ENCODE results near the gene MZT1. TPM values are rescaled to one million over a fixed set of nuclear protein-coding genes. Genes with fewer than 3 reads are reported as not detected.

Gene MZT1
- polyA plus RNA-seq: 38.5 and 48.0 TPM in 2 replicates
- polyA minus RNA-seq: 44.8 and 46.7 TPM in 2 replicates

- H3K27me3 ChIP-seq (ENCODE audit: insufficient read depth, low read depth, low read length): no peaks in the 10 kb centered on the region
- H2AFZ ChIP-seq (ENCODE audit: low read depth, low read length): peak within 1 kb of the TSS; percentile 74
- H3K4me3 ChIP-seq (ENCODE audit: low read length): peak within 1 kb of the TSS; percentile 73
- peak within 1 kb of the TSS; percentile 30 for H3K27ac ChIP-seq (ENCODE audit: low read length)
- no peaks in the 10 kb centered on the region for H4K20me1 ChIP-seq (ENCODE audit: insufficient read depth)
- no peaks in the 10 kb centered on the region for H3K9me3 ChIP-seq (ENCODE audit: low read length)
- H3K9ac ChIP-seq (ENCODE audit: low read length): peak within 1 kb of the TSS; percentile 64
- peak; percentile 50 for TF ChIP-seq POLR2AphosphoS5 (IDR thresholded peaks at IDR 0.05)
- peak; percentile 37 for TF ChIP-seq SMC3 (conservative IDR thresholded peaks at IDR 0.05; ENCODE audit: poor library complexity)
- TF ChIP-seq CTCF (IDR thresholded peaks at IDR 0.05; ENCODE audit: poor library complexity, severe bottlenecking): no peak
- TF ChIP-seq EP300 (conservative IDR thresholded peaks at IDR 0.05; ENCODE audit: poor library complexity, severe bottlenecking): peak; percentile 40
- no peak for TF ChIP-seq EZH2 (IDR thresholded peaks at IDR 0.05; ENCODE audit: borderline replicate concordance, insufficient read depth, low read length, poor library complexity, severe bottlenecking)
- peak; percentile 100 for TF ChIP-seq MXI1 (conservative IDR thresholded peaks at IDR 0.05; ENCODE audit: poor library complexity, severe bottlenecking)
- TF ChIP-seq REST (IDR thresholded peaks at IDR 0.05; ENCODE audit: borderline replicate concordance): no peak
- no peak for TF ChIP-seq TAF1 (IDR thresholded peaks at IDR 0.05; ENCODE audit: low read depth)
- peak; percentile 44 for TF ChIP-seq RAD21 (conservative IDR thresholded peaks at IDR 0.05)
- no peaks in the 10 kb centered on the region for H3F3A ChIP-seq (ENCODE audit: insufficient read depth, low read length, poor library complexity, severe bottlenecking)
- no peaks in the 10 kb centered on the region for H3K9me2 ChIP-seq (ENCODE audit: insufficient read depth, low read length)
- H3K4me2 ChIP-seq (ENCODE audit: low read length): peak within 1 kb of the TSS; percentile 91
- H3K36me3 ChIP-seq (ENCODE audit: insufficient read depth, low read length): no peaks in the 10 kb centered on the region
- peaks cover 38% of the 10 kb centered on the region for H3K79me2 ChIP-seq (replicated peaks; ENCODE audit: insufficient read depth, low read length)
These were observed at the start of gene MZT1, which contains the start of gene BORA for GRCh38 chr13:72727417-72728289. TSS of gene MZT1 (minus strand) at chr13:72727629. CDS start at chr13:72727602, 27 bp downstream. TSS of gene BORA (plus strand) at chr13:72727923. CDS start at chr13:72728941, 1,018 bp downstream.

- Histone ChIP-seq H3K36me3 (ENCODE audit: insufficient read depth, low read length) (peaks cover 17% of the 10 kb centered on the region), H3K9me3 (ENCODE audit: low read length) (no peaks in the 10 kb centered on the region), H3K4me2 (ENCODE audit: low read length) (no peak overlapping the region), H2AFZ (ENCODE audit: low read depth, low read length) (no peak overlapping the region), H4K20me1 (ENCODE audit: insufficient read depth) (no peaks in the 10 kb centered on the region), H3K27me3 (ENCODE audit: insufficient read depth, low read depth, low read length) (no peaks in the 10 kb centered on the region), H3K79me2 (replicated peaks; ENCODE audit: insufficient read depth, low read length) (peaks cover 4% of the 10 kb centered on the region), H3K9ac (ENCODE audit: low read length) (no peak overlapping the region), H3F3A (ENCODE audit: insufficient read depth, low read length, poor library complexity, severe bottlenecking) (no peaks in the 10 kb centered on the region), H3K4me3 (ENCODE audit: low read length) (no peak overlapping the region), H3K27ac (ENCODE audit: low read length) (no peak overlapping the region), H3K9me2 (ENCODE audit: insufficient read depth, low read length) (no peaks in the 10 kb centered on the region)
- TF ChIP-seq MXI1 (conservative IDR thresholded peaks at IDR 0.05; ENCODE audit: poor library complexity, severe bottlenecking) (no peak), CTCF (IDR thresholded peaks at IDR 0.05; ENCODE audit: poor library complexity, severe bottlenecking) (no peak), RAD21 (conservative IDR thresholded peaks at IDR 0.05) (no peak), SMC3 (conservative IDR thresholded peaks at IDR 0.05; ENCODE audit: poor library complexity) (no peak), TAF1 (IDR thresholded peaks at IDR 0.05; ENCODE audit: low read depth) (no peak), EP300 (conservative IDR thresholded peaks at IDR 0.05; ENCODE audit: poor library complexity, severe bottlenecking) (no peak), POLR2AphosphoS5 (IDR thresholded peaks at IDR 0.05) (no peak), REST (IDR thresholded peaks at IDR 0.05; ENCODE audit: borderline replicate concordance) (no peak), EZH2 (IDR thresholded peaks at IDR 0.05; ENCODE audit: borderline replicate concordance, insufficient read depth, low read length, poor library complexity, severe bottlenecking) (no peak)
These were observed 46.6 kb upstream of the MZT1 start for GRCh38 chr13:72774019-72774418.

Measured in neural cell (in vitro differentiated cells).